Rectal smooth muscle tissue (tissue), 1 donor: ENCODE measurements around the gene CTSW.
"Not testable (repeated sequence)": the region's sequence is repeated elsewhere in the genome, so short reads cannot be mapped to it uniquely, and the experiment has no call there.

Source experiments
- H3K27ac ChIP-seq: one replicate; pipeline ENCODE4 v1.7.0; 2013; ENCODE audit warnings: low read depth, low read length, inconsistent platforms
- H3K27me3 ChIP-seq: one replicate; pipeline ENCODE4 v1.7.0; 2013; ENCODE audit warnings: low read length; ENCODE audit not compliant: control insufficient read depth, insufficient read depth
- H3K36me3 ChIP-seq: one replicate; pipeline ENCODE4 v1.7.0; 2013; ENCODE audit warnings: low read length; ENCODE audit not compliant: control insufficient read depth, insufficient read depth
- H3K4me1 ChIP-seq: one replicate; pipeline ENCODE4 v1.7.0; 2013; ENCODE audit warnings: low read length; ENCODE audit not compliant: control insufficient read depth, insufficient read depth
- H3K4me3 ChIP-seq: one replicate; pipeline ENCODE4 v1.7.0; 2013; ENCODE audit warnings: low read length
- H3K9ac ChIP-seq: one replicate; pipeline ENCODE4 v1.7.0; 2013; ENCODE audit warnings: low read length

Gene CTSW

GRCh38 chr11:65887723-65888162, 8.1 kb downstream of the CTSW start:
- Histone ChIP-seq H3K27me3 (no peaks in the 10 kb centered on the region), H3K4me3 (peak overlapping the region; percentile 94), H3K4me1 (peaks cover 28% of the 10 kb centered on the region), H3K27ac (peak overlapping the region; percentile 94), H3K36me3 (peaks cover 18% of the 10 kb centered on the region), H3K9ac (peak overlapping the region; percentile 70)

DNA sequence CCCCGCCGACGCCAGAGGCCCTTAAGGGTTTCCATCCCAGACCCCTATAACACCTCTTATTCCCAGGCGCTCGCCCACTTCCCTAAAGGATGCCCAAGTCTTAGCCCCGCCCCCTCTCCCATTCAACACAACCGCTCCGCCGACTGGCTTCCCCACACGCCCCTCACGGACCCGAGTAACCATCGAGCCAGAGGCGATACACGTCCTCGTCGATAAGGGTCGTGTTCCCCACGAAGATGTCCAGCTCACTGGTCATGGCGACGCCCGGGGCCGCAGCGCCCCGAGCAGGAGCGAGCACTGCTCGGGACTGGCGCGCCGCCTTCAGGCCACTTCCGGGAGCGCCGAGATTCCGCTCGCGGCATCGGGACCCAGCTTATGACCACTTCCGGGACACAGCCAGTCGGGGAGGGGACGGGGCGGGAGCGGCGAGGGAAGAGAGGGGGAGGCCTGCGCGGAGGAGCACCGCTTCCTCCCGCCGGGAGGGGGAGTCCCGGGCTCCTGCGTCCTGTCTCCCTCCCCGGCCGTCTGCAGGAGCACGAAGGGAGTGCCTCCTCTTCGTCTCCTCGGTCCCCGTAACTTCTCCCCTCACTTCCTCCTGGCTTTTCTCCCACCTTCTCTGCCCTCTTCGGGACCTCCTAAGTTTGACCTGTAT, 8.7 kb downstream of the CTSW start, which contains the start of gene FIBP:
TSS of gene FIBP (minus strand) at position 309 of the 652 bp plus-strand sequence. CDS start at position 256, 53 bp downstream.
- H3K4me1 ChIP-seq: peaks cover 31% of the 10 kb centered on the region

GRCh38 chr11:65890324-65891218, 10.9 kb downstream of the CTSW start, which contains the start of gene CCDC85B:
TSS of gene CCDC85B (plus strand) at chr11:65890673. CDS start at chr11:65890784, 111 bp downstream.
- H3K27ac ChIP-seq: peak within 1 kb of the TSS; percentile 95
- H3K4me1 ChIP-seq: peaks cover 37% of the 10 kb centered on the region
- H3K4me3 ChIP-seq: peak within 1 kb of the TSS; percentile 81
- H3K27me3 ChIP-seq: no peaks in the 10 kb centered on the region
- peak within 1 kb of the TSS; percentile 57 for H3K9ac ChIP-seq
- H3K36me3 ChIP-seq: peaks cover 5% of the 10 kb centered on the region

More for the DNA sequence above, 8.7 kb downstream of the CTSW start, which contains the start of gene FIBP:
- Histone ChIP-seq H3K36me3 (peaks cover 15% of the 10 kb centered on the region), H3K27ac (peak within 1 kb of the TSS; percentile 94), H3K27me3 (no peaks in the 10 kb centered on the region), H3K9ac (peak within 1 kb of the TSS; percentile 82), H3K4me3 (peak within 1 kb of the TSS; percentile 94)

- H3K27ac ChIP-seq: peak overlapping the region; percentile 95
- H3K4me1 ChIP-seq: peaks cover 37% of the 10 kb centered on the region
- peak overlapping the region; percentile 81 for H3K4me3 ChIP-seq
- H3K36me3 ChIP-seq: peaks cover under 1% of the 10 kb centered on the region
- H3K27me3 ChIP-seq: no peaks in the 10 kb centered on the region
- H3K9ac ChIP-seq: no peak overlapping the region
These were observed 11.8 kb downstream of the CTSW start for GRCh38 chr11:65891219-65892136.

DNA sequence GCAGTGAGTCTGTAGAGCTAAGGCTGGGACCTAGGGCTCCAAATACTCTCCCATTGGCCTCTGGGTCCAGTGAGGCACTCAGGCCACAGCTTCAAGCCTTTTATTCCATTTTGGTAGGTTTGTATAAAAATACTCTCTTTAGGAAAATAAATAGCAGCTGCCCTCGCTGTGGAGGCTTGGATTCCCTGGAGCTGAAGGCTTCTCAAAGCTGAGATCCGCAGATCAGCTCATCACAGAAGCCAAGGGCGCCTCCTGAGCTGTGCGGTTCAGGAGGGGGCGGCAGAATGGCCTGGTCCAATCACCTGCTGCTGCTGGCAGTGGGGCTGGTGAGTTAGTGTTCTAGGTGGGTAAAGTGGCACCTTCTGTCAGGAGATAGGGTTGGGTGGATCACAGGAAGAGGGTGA, 12.5 kb downstream of the CTSW start:
- not testable (repeated sequence) for H3K9ac ChIP-seq, H3K27me3 ChIP-seq, H3K36me3 ChIP-seq
- H3K27ac ChIP-seq: peak overlapping the region; percentile 95
- peak overlapping the region; percentile 81 for H3K4me3 ChIP-seq
- peaks cover 37% of the 10 kb centered on the region for H3K4me1 ChIP-seq

- Histone ChIP-seq H3K4me1 (peaks cover 31% of the 10 kb centered on the region), H3K36me3 (no peaks in the 10 kb centered on the region), H3K27ac (peak overlapping the region; percentile 95), H3K27me3 (no peaks in the 10 kb centered on the region), H3K9ac (no peak overlapping the region), H3K4me3 (peak overlapping the region; percentile 35)
These were observed 13.2 kb downstream of the CTSW start for GRCh38 chr11:65892661-65893317.

DNA sequence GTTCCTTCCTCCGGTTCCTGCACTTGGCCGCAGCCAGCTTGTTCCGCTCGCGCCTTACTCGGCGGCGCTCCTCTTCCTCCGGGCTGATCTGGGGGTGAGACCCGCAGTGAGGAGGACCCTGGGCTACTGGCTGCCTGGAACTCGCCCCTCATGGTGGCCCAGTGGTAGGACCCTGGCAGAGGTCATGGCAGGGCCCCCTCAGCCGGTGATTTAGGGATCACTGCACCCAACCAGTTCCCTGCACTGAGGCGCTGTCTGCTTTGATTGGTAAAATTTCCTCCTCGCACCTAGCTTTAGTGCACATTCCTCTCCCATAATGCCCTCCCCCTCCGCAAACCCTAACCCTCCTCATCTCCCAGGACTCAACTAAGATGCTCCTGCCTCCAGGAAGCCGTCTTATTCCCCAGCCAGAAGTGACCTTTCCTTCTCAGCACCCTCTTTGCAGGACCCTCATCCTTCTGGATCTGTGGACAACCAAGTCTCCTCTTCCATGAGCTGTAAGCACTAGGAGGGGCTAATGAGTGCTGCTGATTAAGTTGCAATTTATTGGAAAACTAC, 14.5 kb downstream of the CTSW start:
- Histone ChIP-seq H3K36me3 (no peaks in the 10 kb centered on the region), H3K4me3 (peak overlapping the region; percentile 32), H3K9ac (peak overlapping the region; percentile 43), H3K27ac (peak overlapping the region; percentile 68), H3K4me1 (peaks cover 31% of the 10 kb centered on the region), H3K27me3 (peaks cover 3% of the 10 kb centered on the region)

DNA sequence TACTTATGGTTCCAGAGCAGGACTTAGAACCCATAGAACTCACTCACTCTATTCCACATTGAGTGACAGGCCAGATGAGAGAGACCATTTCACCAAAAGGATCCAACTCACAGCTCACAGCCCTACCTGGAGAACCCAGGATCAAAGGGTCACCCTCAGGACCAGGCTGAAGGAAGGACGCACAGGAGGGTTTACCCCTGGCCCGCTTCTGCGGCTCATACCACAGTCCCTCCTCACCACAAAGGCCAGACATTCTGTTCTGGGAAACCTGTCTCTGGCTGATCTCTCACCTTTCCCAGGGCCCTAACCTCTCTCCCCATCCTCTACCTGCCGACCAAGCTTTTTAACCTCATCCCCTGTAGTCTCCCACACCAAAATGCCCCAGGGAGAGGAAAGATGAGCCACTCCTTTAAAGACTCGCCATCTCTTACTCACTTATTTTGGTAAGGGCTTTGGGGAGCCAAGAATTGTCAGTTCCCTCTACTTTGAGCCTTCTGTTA, 15.9 kb downstream of the CTSW start:
- H3K36me3 ChIP-seq: no peaks in the 10 kb centered on the region
- H3K27me3 ChIP-seq: peaks cover 9% of the 10 kb centered on the region
- no peak overlapping the region for H3K9ac ChIP-seq
- peaks cover 22% of the 10 kb centered on the region for H3K4me1 ChIP-seq
- H3K27ac ChIP-seq: no peak overlapping the region
- no peak overlapping the region for H3K4me3 ChIP-seq

DNA sequence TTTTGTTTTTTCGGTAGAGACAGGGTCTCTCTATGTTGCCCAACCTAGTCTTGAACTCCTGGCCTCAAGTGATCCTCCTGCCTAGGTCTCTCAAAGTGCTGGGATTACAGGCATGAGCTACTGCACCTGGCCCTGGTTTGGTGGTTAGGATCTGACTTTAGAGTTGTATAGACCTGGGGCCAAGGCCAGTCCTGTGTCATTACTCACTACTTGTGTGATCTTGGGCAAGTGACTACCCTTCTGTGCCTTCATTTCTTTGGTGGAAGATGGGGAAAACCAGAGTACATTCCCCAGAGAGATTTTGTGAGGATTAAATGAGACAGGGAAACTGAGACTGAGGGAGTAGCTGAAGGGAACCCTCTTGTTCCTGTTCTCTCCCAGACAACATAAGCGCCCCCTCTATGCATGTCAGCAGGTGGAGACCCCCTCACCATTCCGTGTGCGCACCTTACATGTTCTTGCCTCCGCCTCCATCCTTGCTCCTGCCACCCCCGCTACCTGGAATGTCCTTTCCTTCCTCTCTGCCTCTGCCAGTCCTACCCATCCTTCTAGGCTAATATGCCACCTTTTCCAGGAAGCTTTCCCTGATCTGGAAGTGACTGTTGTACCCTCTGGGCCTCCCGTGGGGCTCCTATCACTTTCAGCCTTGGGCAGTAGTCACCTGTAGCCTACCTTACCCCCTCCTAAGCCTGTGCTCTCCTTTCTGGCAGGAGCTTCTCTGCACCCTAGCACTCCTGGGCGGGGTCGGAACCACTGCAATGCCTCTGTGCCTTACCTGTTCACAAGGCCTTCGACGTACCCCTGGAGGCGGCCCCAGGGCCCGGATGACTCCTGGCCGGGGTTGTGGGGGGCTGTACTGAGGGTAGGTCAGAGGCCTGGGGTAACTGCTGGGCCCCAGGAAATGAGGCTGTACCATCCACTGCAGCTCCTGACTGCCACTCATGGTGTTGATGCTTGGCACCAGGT, 16.7 kb downstream of the CTSW start:
- Histone ChIP-seq H3K4me1 (peaks cover 22% of the 10 kb centered on the region), H3K27ac (no peak overlapping the region), H3K27me3 (peaks cover 9% of the 10 kb centered on the region), H3K4me3 (no peak overlapping the region), H3K36me3 (no peaks in the 10 kb centered on the region), H3K9ac (no peak overlapping the region)

- no peak overlapping the region for H3K9ac ChIP-seq
- peaks cover 9% of the 10 kb centered on the region for H3K27me3 ChIP-seq
- peaks cover 18% of the 10 kb centered on the region for H3K4me1 ChIP-seq
- H3K4me3 ChIP-seq: no peak overlapping the region
- no peak overlapping the region for H3K27ac ChIP-seq
- H3K36me3 ChIP-seq: no peaks in the 10 kb centered on the region
These were observed 17.4 kb downstream of the CTSW start for GRCh38 chr11:65897020-65897471.
